ENCODE results near the gene ZNHIT2. TPM values are rescaled to one million over a fixed set of nuclear protein-coding genes. Genes with fewer than 3 reads are reported as not detected.

ZNHIT2 gene
- total and polyA plus RNA-seq, 2 of the 13 experiments (the other 11 are each of a cell fraction or from before 2014, with no cell fraction given): 1.1 to 6.5 TPM

GRCh38 chr11:65095974-65096806, 21.3 kb downstream of the ZNHIT2 start, which contains the start of gene VPS51 (continued):
- TF ChIP-seq GPBP1L1 (CRISPR knock-in tag; IDR thresholded peaks at IDR 0.05): no peak
- no peak for TF ChIP-seq CHCHD3 (CRISPR knock-in tag; IDR thresholded peaks at IDR 0.05)
- no peak for TF ChIP-seq HNRNPH1 (optimal IDR thresholded peaks at IDR 0.05; ENCODE audit: low read depth, low read length)
- peak; percentile 80; the same call in 1 of the 2 replicates for TF ChIP-seq ZNF510 (CRISPR knock-in tag; IDR thresholded peaks at IDR 0.05; ENCODE audit: low read depth)
- TF ChIP-seq RFX5 (IDR thresholded peaks at IDR 0.05; ENCODE audit: low read depth, low read length): no peak
- TF ChIP-seq, protein P1, sequence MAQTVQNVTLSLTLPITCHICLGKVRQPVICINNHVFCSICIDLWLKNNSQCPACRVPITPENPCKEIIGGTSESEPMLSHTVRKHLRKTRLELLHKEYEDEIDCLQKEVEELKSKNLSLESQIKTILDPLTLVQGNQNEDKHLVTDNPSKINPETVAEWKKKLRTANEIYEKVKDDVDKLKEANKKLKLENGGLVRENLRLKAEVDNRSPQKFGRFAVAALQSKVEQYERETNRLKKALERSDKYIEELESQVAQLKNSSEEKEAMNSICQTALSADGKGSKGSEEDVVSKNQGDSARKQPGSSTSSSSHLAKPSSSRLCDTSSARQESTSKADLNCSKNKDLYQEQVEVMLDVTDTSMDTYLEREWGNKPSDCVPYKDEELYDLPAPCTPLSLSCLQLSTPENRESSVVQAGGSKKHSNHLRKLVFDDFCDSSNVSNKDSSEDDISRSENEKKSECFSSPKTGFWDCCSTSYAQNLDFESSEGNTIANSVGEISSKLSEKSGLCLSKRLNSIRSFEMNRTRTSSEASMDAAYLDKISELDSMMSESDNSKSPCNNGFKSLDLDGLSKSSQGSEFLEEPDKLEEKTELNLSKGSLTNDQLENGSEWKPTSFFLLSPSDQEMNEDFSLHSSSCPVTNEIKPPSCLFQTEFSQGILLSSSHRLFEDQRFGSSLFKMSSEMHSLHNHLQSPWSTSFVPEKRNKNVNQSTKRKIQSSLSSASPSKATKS (CRISPR knock-in tag; IDR thresholded peaks at IDR 0.05): peak; percentile 92; the same call in 1 of the 2 replicates
- TF ChIP-seq, protein P2, sequence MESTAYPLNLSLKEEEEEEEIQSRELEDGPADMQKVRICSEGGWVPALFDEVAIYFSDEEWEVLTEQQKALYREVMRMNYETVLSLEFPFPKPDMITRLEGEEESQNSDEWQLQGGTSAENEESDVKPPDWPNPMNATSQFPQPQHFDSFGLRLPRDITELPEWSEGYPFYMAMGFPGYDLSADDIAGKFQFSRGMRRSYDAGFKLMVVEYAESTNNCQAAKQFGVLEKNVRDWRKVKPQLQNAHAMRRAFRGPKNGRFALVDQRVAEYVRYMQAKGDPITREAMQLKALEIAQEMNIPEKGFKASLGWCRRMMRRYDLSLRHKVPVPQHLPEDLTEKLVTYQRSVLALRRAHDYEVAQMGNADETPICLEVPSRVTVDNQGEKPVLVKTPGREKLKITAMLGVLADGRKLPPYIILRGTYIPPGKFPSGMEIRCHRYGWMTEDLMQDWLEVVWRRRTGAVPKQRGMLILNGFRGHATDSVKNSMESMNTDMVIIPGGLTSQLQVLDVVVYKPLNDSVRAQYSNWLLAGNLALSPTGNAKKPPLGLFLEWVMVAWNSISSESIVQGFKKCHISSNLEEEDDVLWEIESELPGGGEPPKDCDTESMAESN (CRISPR knock-in tag; conservative IDR thresholded peaks at IDR 0.05): peak; percentile 90
- peak; percentile 33 for TF ChIP-seq HNRNPLL (IDR thresholded peaks at IDR 0.05; ENCODE audit: low read depth, low read length, poor library complexity, severe bottlenecking)
- no peak for TF ChIP-seq MATR3 (CRISPR knock-in tag; IDR thresholded peaks at IDR 0.05)
- peak; percentile 59; the same call in 1 of the 2 replicates for TF ChIP-seq MEF2D (CRISPR knock-in tag; IDR thresholded peaks at IDR 0.05)
- TF ChIP-seq ZNF282 (IDR thresholded peaks at IDR 0.05; ENCODE audit: partially characterized antibody): no peak
- no peak for TF ChIP-seq TERF1 (CRISPR knock-in tag; IDR thresholded peaks at IDR 0.05)
- peak; percentile 98; the same call in 1 of the 2 replicates for TF ChIP-seq IRF2 (CRISPR knock-in tag; IDR thresholded peaks at IDR 0.05)
- no peak for TF ChIP-seq SNAPC2 (CRISPR knock-in tag; IDR thresholded peaks at IDR 0.05)
- no peak for TF ChIP-seq U2AF1 (optimal IDR thresholded peaks at IDR 0.05; ENCODE audit: low read depth, low read length)
- peak; percentile 78; the same call in 1 of the 2 replicates for TF ChIP-seq IRF9 (CRISPR knock-in tag; IDR thresholded peaks at IDR 0.05; ENCODE audit: borderline replicate concordance)
- peak; percentile 99 for TF ChIP-seq KDM5A (IDR thresholded peaks at IDR 0.05; ENCODE audit: borderline replicate concordance, low read length)
- TF ChIP-seq ZFP90 (CRISPR knock-in tag; IDR thresholded peaks at IDR 0.05; ENCODE audit: borderline replicate concordance): 0 out of 2 replicates have a peak, but pooled peaks have one; percentile 8
- TF ChIP-seq TBX2 (CRISPR knock-in tag; IDR thresholded peaks at IDR 0.05; ENCODE audit: borderline replicate concordance): peak; percentile 76
- TF ChIP-seq MTA1 (CRISPR knock-in tag; IDR thresholded peaks at IDR 0.05; ENCODE audit: borderline replicate concordance): 0 out of 2 replicates have a peak, but pooled peaks have one; percentile 19
